ENCODE measurements around the gene PFN1.

DNA sequence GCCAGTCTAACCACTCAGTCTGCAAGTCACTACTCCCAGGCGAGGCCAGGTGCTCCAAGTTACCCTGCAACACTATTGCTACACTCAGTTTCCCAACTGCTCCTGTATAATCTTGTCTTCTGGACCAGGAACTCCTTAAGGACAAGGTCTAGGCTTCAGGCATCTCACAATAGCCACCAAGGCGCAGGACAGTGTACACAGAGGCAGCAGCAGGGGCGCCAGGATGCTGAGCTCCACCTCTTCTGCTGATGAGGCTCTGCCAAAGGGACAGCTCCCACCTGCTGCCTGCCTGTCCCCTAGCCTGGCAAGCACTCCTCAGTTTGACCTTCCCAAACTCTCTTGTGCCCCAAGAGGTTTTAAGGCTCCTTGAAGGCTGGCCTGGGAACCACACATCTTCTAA lies 11.9 kb downstream of the PFN1 start:
- TF ChIP-seq EZH2 (IDR thresholded peaks at IDR 0.05; ENCODE audit: low read depth) = no peak
- TF ChIP-seq CTCF (conservative IDR thresholded peaks at IDR 0.05) = no peak

Measured in PC-9 (cell line).